ENCODE measurements around the gene HEATR3.

DNA sequence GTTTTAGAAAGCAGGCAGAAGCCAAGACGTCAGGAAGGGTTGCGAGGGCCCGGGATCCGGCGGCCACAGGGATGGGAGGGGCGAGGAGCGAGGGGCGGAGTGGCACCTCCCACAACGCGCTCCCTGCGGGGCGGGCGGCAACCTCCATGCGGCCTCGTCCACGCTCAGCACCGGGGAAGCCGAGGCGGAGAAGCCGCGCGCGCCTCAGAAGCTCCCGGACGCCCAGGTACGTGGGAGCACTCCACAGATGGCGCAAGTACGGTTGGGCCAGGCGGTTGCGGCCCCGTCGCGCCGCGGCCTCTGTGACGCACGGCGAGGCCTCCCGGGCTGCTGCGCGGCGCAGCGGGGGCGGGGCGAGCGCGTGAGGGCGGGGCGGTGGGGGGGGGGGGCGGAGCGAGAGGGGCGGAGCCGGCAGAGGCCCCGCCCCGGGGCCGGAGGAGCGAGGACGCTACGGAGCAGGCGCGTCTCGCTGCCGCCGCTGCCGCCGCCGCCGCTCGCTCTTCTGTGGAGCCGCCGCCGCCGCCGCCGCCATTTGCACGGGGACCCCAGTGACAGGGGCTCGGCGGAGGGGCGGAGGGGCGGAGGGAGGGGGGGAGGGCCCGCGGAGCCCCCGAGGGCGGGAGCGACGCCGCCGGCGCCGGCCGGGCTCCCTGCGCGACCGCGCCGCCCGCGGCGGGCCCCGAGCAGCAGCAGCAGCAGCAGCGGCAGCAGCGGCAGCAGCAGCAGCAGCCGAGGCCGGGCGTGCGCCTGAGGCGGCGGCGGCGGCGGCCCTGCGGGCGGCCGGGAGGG, 87.2 kb downstream of the HEATR3 start, which contains the start of gene TENT4B:
- TF ChIP-seq, protein P1, sequence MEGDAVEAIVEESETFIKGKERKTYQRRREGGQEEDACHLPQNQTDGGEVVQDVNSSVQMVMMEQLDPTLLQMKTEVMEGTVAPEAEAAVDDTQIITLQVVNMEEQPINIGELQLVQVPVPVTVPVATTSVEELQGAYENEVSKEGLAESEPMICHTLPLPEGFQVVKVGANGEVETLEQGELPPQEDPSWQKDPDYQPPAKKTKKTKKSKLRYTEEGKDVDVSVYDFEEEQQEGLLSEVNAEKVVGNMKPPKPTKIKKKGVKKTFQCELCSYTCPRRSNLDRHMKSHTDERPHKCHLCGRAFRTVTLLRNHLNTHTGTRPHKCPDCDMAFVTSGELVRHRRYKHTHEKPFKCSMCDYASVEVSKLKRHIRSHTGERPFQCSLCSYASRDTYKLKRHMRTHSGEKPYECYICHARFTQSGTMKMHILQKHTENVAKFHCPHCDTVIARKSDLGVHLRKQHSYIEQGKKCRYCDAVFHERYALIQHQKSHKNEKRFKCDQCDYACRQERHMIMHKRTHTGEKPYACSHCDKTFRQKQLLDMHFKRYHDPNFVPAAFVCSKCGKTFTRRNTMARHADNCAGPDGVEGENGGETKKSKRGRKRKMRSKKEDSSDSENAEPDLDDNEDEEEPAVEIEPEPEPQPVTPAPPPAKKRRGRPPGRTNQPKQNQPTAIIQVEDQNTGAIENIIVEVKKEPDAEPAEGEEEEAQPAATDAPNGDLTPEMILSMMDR (conservative IDR thresholded peaks at IDR 0.05; ENCODE audit: low read depth, low read length): no peak
- no peak for TF ChIP-seq EZH2 (IDR thresholded peaks at IDR 0.05; ENCODE audit: borderline replicate concordance, low read depth, low read length, poor library complexity, severe bottlenecking)
